ELF-1 (cell line): ENCODE data around the gene ICA1.
"Not testable (repeated sequence)": the region's sequence is repeated elsewhere in the genome, so short reads cannot be mapped to it uniquely, and the experiment has no call there.

ENCODE experiments used
- DNase-seq: peaks from one replicate; pipeline ENCODE4 v3.0.0-alpha.2; 2016; ENCODE audit warnings: low read depth, low spot score

ICA1 gene

DNA sequence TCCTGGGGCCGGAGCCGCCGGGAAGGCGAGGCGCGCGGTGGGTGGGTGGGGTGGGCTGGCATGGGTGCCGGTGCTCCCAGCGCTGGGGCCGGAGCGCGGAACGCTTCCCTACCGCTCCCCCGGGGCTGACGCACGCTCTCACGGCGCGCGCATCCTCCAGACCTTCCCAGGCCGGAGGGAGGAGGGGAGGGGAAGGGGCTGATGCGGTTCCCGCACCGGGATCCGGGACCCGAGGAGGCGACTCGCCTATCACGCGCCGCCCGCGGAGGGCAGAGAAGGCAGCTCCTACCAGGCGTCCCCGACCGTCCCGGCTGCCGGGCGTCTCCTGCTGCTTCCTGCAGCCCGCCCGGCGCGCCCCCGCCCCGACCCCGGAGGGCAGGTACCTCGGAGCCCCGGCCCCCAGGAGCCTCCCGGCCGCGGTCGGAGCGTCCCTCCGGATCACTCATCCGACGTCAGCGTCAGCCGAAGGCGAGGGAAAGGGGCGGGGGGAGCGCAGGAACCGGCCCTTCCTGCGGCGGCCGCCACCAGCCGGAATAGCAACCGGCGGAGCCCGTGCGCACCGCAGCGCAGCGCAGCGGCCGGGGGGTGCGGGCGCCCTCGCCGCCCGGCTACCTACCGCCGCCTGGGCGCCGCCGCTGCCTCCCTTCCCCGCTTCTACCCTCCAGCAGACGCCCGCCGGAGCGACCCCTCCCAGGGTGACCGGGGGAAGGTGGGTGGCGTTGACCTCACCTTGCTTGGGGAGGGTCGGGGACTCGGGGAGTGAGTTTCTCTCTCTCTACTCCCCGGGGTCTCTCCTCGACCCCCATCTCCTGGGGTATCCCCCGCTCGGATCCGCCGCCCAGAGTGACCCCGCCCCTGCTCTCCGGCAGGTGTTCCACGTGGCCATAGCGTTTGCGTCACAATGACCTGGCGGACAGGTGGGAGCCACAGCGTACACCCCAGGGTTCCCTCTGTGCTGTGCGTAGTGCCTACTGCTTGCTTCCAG is at the start of gene ICA1:
Gene ICA1, minus strand, starts transcription at position 457 of the 985 bp plus-strand sequence. CDS start 26,241 bp downstream, outside the sequence.
- peak; percentile 72 for DNase-seq

DNA sequence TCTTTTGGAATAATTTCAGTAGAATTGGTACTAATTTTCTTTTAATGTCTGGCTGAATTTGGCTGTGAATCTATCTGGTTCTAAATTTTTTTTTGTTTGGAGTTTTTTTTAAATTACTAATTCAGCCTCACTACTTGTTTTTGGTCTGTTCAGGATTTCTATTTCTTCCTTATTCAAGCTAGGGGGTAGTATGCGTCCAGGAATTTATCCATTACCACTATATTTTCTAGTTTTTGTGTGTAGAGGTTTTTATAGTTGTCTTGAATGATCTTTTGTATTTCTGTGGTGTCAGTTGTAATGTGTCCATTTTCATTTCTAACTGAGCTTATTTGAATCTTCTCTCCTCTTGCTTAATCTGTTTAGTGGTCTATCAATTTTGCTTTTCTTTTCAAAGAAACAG is 48.9 kb upstream of the ICA1 start:
- no peak for DNase-seq

DNA sequence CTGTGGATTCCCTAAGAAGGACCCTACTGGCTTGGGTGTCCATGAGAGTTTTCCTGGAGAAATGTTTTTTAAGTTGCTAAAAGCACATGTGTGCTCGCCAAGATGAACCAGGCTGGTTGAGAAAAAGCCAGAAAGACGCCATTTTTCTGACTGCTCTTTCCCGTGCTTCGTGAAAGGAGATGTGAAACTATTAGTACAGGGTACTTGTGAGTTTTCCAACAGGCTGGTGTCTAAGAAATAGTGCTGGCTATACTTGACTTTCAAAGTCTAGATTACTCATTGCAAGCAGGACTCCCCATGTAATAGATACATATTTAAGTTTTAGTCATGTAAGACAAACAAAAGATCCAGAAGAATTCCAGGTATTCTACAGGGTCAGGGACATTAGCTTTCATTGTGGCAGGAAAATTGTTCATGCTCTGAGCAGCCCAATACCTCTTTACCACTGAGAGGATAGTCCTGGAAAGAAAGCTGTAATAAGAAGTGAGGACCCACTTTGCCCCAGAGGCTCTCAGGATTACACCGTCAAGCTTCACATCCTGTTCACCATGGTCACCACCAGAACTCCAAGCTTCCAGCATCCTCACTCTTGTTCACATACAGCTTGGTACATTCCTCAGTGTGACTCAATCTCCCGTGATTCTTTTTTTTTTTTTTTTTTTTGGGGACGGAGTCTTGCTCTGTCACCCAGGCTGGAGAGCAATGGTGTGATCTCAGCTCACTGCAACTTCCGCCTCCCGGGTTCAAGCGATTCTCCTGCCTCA is 43.8 kb upstream of the ICA1 start:
- no peak for DNase-seq

DNA sequence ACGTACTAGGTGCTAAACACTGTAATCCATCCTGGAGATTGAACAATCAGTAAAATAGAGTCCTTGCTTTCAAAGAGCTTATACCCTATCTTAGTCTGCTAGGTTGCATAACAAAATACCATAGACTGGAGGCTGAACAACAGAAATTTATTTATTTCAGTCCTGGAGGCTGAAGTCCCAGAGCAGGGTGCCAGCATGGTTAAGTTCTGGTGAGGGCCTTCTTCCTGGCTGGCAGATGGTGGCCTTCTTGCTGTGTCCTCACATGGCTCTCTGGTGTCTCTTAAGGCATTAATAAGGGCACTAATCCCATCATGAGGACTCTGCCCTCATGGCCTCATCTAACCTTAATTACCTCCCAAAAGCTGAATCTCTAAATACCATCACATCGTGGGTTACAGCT is 43.1 kb upstream of the ICA1 start:
- DNase-seq = no peak

DNA sequence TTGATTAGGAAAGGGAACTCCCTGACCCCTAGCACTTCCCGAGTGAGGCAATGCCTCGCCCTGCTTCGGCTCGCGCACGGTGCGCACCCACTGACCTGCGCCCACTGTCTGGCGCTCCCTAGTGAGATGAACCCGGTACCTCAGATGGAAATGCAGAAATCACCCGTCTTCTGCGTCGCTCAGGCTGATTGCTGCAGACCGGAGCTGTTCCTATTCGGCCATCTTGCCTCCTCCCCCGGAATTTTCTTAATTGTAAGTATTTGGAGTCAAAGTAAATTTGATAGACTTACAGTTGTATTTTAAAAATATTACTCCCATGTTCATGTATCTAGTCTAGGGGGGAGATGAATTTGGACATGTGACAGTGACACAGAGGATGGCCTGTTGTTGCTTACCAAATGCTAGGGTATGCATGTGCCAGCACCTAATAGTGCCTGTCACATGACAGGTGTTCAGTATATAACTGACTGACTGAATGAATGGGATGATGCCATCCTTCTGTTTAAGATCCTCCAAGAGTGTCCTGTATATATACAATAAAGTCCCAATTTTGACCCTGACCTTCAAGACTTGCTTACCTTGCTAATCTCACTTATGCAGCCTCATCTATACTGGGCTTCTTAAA is 42.0 kb upstream of the ICA1 start:
- DNase-seq = peak; percentile 63

DNA sequence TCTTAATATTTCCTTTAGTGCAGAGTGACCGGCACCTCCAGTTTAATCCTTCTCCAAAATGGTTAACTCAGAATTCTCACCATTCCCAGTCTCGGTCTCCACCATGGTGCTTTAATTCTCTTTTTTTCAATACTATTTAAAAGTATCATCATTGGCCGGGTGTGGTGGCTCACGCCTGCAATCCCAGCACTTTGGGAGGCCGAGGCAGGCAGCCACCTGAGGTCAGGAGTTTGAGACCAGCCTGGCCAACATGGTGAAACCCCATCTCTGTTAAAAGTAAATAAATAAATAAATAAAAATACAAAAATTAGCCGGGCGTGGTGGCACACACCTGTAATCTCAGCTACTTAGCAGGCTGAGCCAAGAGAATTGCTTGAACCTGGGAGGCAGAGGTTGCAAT is 35.1 kb upstream of the ICA1 start:
- not testable (repeated sequence) for DNase-seq

DNA sequence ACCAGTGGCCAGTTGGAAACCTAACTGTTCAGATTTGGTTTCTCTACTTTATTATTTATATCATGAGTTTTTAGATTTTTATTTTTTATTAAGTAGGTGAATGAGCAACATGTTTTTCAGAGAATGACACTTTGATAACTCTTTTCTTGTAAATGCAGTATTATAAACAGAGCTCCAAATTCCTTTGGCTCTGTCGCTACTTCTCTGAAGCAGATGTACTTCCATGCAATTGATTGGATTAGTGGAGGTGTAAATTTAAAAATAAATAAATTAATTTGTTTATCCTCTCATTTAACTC is 34.3 kb upstream of the ICA1 start:
- DNase-seq = no peak

DNA sequence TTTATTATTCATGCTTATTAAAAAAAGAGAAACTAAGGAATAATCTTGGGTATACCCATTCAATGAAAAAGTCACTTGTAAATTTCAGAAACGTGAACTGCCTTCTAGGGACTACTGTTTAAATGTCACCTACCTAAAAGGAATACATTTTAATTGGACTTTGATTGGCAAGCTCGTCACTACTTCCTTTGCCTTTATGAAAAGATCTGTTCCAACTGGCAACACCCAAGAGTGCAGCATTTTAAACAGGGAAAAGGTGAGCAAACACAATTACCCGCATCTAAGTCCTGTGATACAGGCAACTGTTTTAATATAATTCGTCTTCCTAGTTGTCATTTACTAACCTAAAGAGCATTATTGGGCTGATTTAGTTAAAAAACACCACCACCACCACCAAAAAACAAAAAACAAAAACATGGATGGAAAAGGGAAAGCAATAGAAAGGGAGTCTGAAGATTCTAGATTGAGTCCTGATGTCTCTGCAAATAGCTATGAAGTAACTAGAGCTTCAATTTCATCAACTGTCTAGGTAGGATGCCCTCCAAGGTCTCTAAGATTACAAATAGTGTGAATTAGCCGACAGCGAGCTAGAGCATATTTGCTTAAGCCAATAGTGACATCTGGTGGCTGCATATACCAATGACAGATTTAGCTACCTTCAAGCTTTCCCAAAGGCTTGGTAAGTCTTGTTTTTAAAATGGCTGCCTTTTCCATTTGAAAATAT is 33.8 kb upstream of the ICA1 start:
- peak; percentile 46 for DNase-seq

DNA sequence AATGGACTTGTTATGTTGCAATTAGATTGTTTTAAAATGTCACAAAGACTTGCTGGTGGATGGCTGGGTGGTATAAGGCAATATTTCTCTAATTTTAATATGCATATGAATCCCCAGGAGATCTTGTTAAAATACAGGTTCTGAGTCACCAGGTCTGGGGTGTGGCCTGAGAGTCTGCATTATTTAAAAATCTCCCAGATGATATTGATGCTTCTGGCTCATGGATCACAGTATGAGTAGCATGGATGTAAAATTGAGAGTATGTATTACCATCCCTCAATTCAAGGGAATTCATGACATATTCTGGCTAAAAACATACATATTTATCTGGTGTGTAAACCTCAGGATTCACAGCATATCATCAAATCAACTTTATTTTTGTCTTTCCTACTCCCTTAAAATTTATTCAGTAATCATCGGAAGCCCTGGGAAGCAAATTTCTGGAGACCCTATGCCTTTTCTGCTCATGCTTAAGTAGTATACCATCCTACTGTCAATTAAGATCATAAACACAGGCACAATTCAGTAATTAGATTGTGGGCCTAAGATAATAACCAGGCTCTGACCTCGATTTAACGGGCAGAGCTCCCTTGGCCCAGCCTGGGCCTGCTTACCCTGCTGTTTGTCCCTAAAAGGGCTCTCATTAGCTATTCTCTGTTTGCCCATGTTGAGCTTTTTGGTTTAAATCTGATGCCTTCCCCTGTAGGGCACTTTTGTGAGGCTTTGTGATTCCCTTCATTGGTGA is 29.6 kb upstream of the ICA1 start:
- DNase-seq = no peak

DNA sequence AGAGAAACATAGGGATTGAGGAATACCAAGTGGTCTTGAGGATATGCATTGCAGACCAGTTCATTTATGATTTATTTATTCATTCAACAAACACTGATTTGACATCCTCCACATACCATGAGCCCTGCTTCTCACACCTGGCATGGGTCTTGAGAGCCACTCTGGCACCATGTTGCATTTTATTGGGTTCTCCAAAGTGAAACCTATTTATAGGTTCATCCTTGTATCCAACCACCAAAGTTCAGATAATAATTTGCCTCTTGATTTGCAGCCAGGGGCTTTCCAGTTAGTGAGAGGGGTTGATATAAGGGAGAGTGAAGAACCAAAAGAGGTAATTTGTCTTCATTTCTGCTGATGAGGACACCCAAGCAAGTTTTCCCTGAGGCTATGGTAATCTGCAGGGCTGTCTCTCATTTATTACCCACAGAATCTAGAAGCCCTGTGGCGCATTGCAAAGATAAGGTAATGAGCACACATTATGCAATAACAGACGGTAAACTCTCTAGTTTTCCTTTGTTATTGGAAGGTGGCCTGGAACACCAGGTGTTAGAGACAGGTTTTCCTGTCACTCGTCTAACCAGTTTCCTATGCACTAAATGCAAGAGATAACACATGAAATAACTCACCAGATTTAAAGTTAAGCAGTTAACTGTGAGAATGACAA is 28.8 kb upstream of the ICA1 start:
- DNase-seq = peak; percentile 79

DNA sequence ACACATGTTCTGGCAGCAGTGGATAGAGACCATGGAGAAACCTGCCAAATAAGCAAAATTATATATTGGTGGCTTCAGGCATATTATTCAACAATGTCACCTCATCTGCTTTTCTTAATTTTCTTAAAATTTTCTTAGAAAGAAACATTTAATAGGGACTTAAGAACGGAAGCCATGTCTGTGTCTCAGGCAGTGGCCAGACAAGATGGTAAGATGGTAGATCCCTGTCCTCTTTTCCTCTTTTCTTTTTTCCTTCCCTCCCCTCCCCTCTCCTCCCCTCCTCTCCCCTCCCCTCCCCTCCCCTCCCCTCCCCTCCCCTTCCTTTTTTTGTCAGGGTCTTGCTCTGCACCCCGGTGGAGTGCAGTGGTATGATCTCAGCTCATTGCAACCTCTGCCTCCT is 24.2 kb upstream of the ICA1 start:
- DNase-seq = no peak

DNA sequence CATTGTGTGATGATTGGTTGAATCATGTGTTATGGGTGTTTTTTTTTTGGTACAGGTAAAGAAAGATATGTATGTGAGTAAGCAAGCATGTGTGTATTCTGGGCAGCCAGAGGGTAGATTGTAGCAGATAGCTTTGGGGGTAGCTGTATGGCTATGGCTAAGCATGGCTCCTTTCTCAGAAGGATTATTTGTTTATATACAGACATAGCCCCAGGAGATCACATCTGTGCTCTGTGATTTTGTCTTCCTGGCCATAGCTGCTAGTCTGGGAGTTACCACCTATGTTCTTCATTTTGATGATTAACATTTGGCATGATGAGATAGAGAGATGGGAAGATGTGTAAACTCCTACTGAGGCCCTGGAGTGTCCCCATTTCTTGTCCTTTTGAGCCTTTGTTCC is 23.2 kb upstream of the ICA1 start:
- DNase-seq = no peak

DNA sequence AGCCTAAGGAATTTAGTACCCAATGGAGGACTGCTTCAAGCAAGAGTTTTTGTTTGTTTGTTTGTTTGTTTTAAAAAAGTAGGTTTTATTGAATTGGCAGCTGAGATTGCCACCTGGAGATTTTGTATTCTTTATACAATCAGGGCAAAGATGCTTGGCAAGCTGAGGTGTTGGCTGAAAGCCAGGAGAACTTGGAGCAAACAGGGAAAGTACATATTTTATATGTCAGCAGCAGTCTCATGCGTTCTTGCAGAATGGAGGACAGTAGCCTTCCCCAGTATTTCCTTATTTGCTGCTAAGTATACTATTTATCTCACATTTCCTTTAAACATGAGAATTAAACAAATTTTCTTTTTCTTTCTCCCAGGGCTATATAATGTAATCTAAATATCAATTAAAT is 22.6 kb upstream of the ICA1 start:
- DNase-seq = no peak

DNA sequence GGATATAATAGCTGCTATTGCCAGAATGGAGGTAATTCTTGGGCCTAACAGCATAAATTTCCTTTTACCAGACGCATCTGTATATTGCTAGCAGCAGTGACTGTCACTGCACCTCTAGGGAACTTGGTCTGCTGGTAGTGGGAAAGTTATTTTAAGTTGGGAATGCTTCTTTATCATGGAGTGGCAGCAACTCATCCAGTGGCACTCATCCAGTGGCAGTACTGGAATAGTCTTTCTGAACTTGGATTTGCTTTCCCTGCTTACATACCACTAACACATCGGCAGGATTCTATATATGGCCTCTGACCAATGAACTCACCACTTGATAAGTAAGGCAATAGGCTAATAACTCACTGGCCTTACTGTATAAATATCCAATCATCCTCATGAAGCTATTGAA is 22.0 kb upstream of the ICA1 start:
- no peak for DNase-seq

DNA sequence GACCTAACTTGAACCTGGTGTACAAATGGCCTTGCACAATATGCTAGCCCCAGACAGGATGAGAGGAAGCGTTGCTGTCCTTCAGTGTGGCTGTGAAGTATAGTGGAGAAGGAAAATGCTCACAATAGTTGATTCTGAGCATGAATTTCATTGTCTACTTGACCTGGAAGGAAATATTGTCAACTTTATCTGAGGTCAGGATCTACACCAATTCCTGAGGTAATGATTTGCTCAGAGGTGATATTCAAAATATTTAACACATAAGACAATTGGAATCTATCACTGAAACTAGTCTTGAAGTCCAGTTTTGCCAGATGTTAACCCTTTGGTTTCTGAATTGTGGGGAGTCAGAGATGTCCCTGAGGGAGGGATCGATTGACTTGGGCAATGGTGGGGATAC is 20.9 kb upstream of the ICA1 start:
- DNase-seq = no peak

DNA sequence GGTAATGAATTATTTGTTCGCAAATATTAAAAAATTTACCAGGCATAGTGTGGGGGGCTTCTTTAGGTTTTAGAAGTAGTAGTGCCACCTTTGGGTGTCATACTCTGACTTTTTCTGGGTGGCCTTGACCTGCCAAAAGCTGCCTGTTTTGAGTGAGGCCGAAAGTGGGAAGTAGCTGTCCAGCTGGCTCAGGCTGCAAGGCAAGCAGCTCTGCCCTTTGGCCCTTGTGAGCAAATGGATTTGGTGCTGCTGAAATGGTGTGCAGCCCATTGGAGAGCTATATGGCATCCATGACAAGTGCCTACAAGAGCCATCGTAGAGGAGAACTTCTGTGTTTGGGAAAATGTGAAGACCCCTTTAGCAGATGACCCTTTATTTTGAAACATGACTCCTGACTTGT is 20.2 kb upstream of the ICA1 start:
- DNase-seq = no peak

DNA sequence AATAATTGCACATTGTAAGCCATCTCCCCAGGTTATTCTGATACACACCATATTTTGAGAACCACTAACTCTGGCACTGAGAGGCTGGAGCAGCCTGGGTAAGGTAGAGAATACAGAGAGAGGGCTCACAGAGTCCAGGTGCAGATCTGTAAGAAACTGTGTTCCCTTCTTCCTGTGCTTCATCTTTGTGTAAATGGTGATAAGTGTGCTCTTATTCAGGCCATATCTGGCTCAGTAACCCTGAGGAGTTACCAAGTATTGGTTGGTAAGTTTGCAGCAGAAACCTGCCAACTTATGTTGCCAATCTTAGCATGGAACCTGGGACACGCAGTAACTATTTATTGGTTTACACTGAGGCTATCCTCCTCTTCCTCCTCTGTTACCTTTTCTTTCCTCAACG is 16.2 kb upstream of the ICA1 start:
- DNase-seq = no peak

DNA sequence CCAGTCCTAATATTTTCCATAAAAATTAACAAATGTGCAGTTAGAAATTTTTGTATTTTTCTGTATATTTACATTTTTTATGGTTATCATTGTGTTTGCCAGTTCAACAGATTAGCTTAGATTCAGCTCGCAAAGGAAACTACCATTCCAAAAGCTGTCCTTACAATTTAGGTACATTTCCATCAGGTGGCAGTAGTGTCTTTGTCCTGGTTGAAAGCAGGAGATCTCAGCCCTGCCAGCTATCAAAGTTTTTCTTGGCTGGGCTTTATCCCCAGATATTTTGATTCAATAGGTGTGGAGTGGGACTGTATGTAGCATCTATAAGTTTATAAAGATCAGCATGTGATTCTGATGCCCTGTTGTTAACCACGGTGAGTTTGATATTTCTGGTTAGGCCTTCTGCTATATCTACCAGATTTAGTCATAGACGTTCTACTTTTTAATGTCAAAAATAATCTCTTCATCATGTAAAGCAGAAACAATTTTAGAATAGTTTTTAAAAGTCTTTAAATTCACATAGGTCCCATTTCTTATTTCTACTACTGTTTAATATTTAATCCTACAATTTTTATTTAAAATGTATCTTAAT is 15.5 kb upstream of the ICA1 start:
- peak; percentile 54 for DNase-seq

DNA sequence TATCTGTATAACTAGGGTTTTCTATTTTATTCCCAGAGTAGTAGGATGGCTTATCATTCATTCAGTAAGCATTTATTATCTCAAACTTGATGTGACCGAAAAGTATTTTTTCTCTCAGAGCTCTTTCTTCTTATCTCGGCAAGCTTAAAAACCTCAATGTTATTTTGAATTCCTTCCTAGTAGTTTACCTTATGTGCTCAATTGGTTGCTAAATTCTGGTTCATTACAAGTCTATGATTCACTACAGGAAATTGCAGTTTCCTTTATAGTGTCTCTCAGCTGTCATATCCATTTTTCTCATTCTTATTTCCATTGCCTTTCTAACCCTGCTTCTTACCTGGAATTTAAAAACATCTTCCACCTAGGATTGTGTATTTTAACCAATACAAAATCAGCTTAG is 12.6 kb upstream of the ICA1 start:
- DNase-seq = no peak

DNA sequence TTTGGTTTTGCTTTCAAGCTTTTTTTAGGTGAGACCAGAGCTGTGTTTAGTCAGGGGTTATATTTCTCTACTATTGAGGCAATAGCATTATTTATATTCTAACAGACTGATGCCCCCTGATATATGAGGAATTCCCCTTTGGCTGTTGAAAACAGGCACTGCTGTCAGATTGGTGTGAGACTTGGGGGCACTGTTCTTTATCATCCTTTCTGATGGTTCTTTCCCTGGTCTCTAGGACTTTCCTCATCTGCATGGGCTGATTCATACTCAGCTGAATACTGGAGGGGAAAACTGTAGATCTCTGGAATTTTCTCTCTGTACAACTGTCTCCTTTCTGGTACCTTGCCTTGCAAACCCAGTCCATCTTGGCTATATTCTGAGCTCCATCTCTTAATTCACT is 10.0 kb upstream of the ICA1 start:
- no peak for DNase-seq
